Measurements from ENCODE around the gene TMC1.
"Not testable (repeated sequence)": the region's sequence is repeated elsewhere in the genome, so short reads cannot be mapped to it uniquely, and the experiment has no call there.

The TMC1 gene

GRCh38 chr9:72779614-72780013 lies 258.2 kb downstream of the TMC1 start:
- DNase-seq = no peak

- no peak for DNase-seq
Measured at GRCh38 chr9:72786948-72787347, 265.5 kb downstream of the TMC1 start.

- DNase-seq = no peak
Measured at GRCh38 chr9:72788966-72789735, 267.7 kb downstream of the TMC1 start.

- no peak for DNase-seq
Measured at GRCh38 chr9:72789885-72790284, 268.5 kb downstream of the TMC1 start.

- DNase-seq = no peak
Measured at GRCh38 chr9:72790989-72791388, 269.6 kb downstream of the TMC1 start.

- no peak for DNase-seq
Measured at GRCh38 chr9:72791436-72791835, 270.0 kb downstream of the TMC1 start.

GRCh38 chr9:72794946-72795345 lies 273.5 kb downstream of the TMC1 start:
- DNase-seq = no peak

- no peak for DNase-seq
Measured at GRCh38 chr9:72800328-72800994, 279.1 kb downstream of the TMC1 start.

- DNase-seq = no peak
Measured at GRCh38 chr9:72805238-72805637, 283.8 kb downstream of the TMC1 start.

- DNase-seq = not testable (repeated sequence)
Measured at GRCh38 chr9:72806313-72806809, 285.0 kb downstream of the TMC1 start.

GRCh38 chr9:72807765-72808445 lies 286.5 kb downstream of the TMC1 start:
- DNase-seq = no peak

GRCh38 chr9:72808446-72808768 lies 287.0 kb downstream of the TMC1 start:
- no peak for DNase-seq

GRCh38 chr9:72809586-72809985 lies 288.2 kb downstream of the TMC1 start:
- no peak for DNase-seq

- DNase-seq = no peak
Measured at GRCh38 chr9:72812559-72813111, 291.2 kb downstream of the TMC1 start.

- no peak for DNase-seq
Measured at GRCh38 chr9:72813544-72813943, 292.1 kb downstream of the TMC1 start.

GRCh38 chr9:72814083-72814597 lies 292.7 kb downstream of the TMC1 start:
- DNase-seq = no peak

- DNase-seq = no peak
Measured at GRCh38 chr9:72816666-72817065, 295.3 kb downstream of the TMC1 start.

GRCh38 chr9:72817413-72817812 lies 296.0 kb downstream of the TMC1 start:
- no peak for DNase-seq

- DNase-seq = no peak
Measured at GRCh38 chr9:72818385-72818784, 297.0 kb downstream of the TMC1 start.

- no peak for DNase-seq
Measured at GRCh38 chr9:72823971-72824370, 302.6 kb downstream of the TMC1 start.

- no peak for DNase-seq
Measured at GRCh38 chr9:72826996-72827949, 305.9 kb downstream of the TMC1 start.
